HCT116 (cell line): Measurements from ENCODE around the gene OGDHL. TPM values are rescaled to one million over a fixed set of nuclear protein-coding genes. Genes with fewer than 3 reads are reported as not detected.
A peak's percentile ranks its signal among the peaks of the same experiment; 100 is the strongest.

Experiments
- ATAC-seq: fragments of 200-7000 bp; cut with Tn5 transposase; 2 replicates; pipeline ENCODE4 v1.9.1; 2020; ENCODE audit warnings: mild to moderate bottlenecking, moderate library complexity
- BruUV-seq: library from RNA; stranded (reverse); fragments of 400-500 nt; replicated peaks from 2 replicates; lab custom pipeline; 2021; lab: Mats Ljungman, UMichigan
- CTCF ChIA-PET: fragments of 300-600 bp; sonication (Branson Sonifier 250); formaldehyde crosslinking; loops from one replicate; lab custom pipeline; 2021; ENCODE audit warnings: antibody characterized with exemption; lab: Charles Lee
- POLR2A ChIA-PET: fragments of 300-600, 350-600 bp; sonication (Branson Sonifier 250); formaldehyde crosslinking; loops from one replicate; lab custom pipeline; 2021; ENCODE audit warnings: antibody characterized with exemption; lab: Charles Lee
- RAD21 ChIA-PET, 2 experiments: fragments of 300-600 bp; sonication (Branson Sonifier 250); formaldehyde crosslinking; loops; one replicate each; lab custom pipeline; 2023; ENCODE audit warnings: low total read pairs in 2 of 2; ENCODE audit not compliant: uncharacterized antibody in 2 of 2, unreplicated experiment in 2 of 2, low non-redundant PET in 1 of 2; lab: Charles Lee
- DNase-seq: peaks from one replicate; pipeline ENCODE4 v3.0.0-alpha.2; 2010; ENCODE audit warnings: low read depth, low spot score
- H2AFZ ChIP-seq: fragments of 200-600 bp; shearing (Covaris generic), sonication (generic); 2 replicates; pipeline ENCODE4 v1.6.1; 2017; ENCODE audit warnings: low read depth, mixed run types, mixed read lengths, antibody characterized with exemption, low read length; ENCODE audit not compliant: poor library complexity, severe bottlenecking
- H3K27ac ChIP-seq: 2 replicates; pipeline ENCODE4 v1.5.1; 2012; ENCODE audit warnings: low read depth, low read length
- H3K27me3 ChIP-seq: fragments of 200-600 bp; sonication (generic); 2 replicates; pipeline ENCODE4 v1.6.1; 2016; ENCODE audit warnings: mixed run types, low read length, mixed read lengths; ENCODE audit not compliant: insufficient read depth
- H3K36me3 ChIP-seq, 2 experiments: fragments of 200-500 bp in 1 of 2; fragments of 200-600 bp in 1 of 2; sonication (Bioruptor generic) in 1 of 2; sonication (generic) in 1 of 2; 2 replicates each; pipeline versions ENCODE4 v1.5.1 to v1.6.1; 2014 to 2016; ENCODE audit warnings: low read length in 2 of 2, inconsistent platforms in 1 of 2, mixed read lengths in 1 of 2, mixed run types in 1 of 2; ENCODE audit not compliant: insufficient read depth in 2 of 2, control insufficient read depth in 1 of 2
- H3K4me1 ChIP-seq, 2 experiments: fragments of 200-600 bp in 1 of 2; sonication (generic) in 1 of 2; 2 replicates each; pipeline versions ENCODE4 v1.5.1 to v1.6.1; 2012 to 2017; ENCODE audit warnings: low read length in 2 of 2, inconsistent platforms in 1 of 2, mild to moderate bottlenecking in 1 of 2, mixed read lengths in 1 of 2, mixed run types in 1 of 2, moderate library complexity in 1 of 2; ENCODE audit not compliant: insufficient read depth in 2 of 2, control insufficient read depth in 1 of 2
- H3K4me2 ChIP-seq: fragments of 200-600 bp; sonication (generic); 2 replicates; pipeline ENCODE4 v1.6.1; 2017; ENCODE audit warnings: mixed run types, low read length, mixed read lengths
- H3K4me3 ChIP-seq, 2 experiments: fragments of 200-600 bp in 1 of 2; sonication (generic) in 1 of 2; replicated peaks in 1 of 2; 2 replicates each; pipeline ENCODE4 v1.5.1; 2011 to 2016; ENCODE audit warnings: low read length in 2 of 2, control low read depth in 1 of 2, low read depth in 1 of 2, mild to moderate bottlenecking in 1 of 2, mixed read lengths in 1 of 2, mixed run types in 1 of 2
- H3K79me2 ChIP-seq: fragments of 200-600 bp; sonication (generic); 2 replicates; pipeline ENCODE4 v1.6.1; 2017; ENCODE audit warnings: mild to moderate bottlenecking, mixed run types, low read length, moderate library complexity, mixed read lengths; ENCODE audit not compliant: insufficient read depth
- H3K9ac ChIP-seq: fragments of 200-600 bp; sonication (generic); 2 replicates; pipeline ENCODE4 v1.6.1; 2016; ENCODE audit warnings: low read length, mixed read lengths
- H3K9me2 ChIP-seq: fragments of 200-600 bp; sonication (generic), shearing (Covaris generic); 2 replicates; pipeline ENCODE4 v1.6.1; 2017; ENCODE audit warnings: mixed run types, mild to moderate bottlenecking, moderate library complexity; ENCODE audit not compliant: insufficient read depth
- H3K9me3 ChIP-seq, 2 experiments: fragments of 200-500 bp in 1 of 2; fragments of 200-600 bp in 1 of 2; sonication (Bioruptor generic) in 1 of 2; sonication (generic) in 1 of 2; 2 replicates each; pipeline ENCODE4 v1.6.1; 2014 to 2017; ENCODE audit warnings: low read length in 2 of 2, mixed read lengths in 2 of 2, inconsistent platforms in 1 of 2, low read depth in 1 of 2, mild to moderate bottlenecking in 1 of 2, mixed run types in 1 of 2, moderate library complexity in 1 of 2; ENCODE audit not compliant: control insufficient read depth in 1 of 2, insufficient read depth in 1 of 2
- H4K20me1 ChIP-seq: fragments of 200-600 bp; sonication (generic), shearing (Covaris generic); 2 replicates; pipeline ENCODE4 v1.6.1; 2017; ENCODE audit warnings: mixed run types, mild to moderate bottlenecking, moderate library complexity; ENCODE audit not compliant: insufficient read depth
- EGR1 ChIP-seq: IDR thresholded peaks from 2 replicates; pipeline ENCODE4 v1.6.1; 2012; ENCODE audit warnings: low read depth
- EZH2phosphoT487 ChIP-seq: fragments of 200-600 bp; IDR thresholded peaks from 2 replicates; pipeline ENCODE4 v1.6.1; 2018; ENCODE audit warnings: antibody characterized with exemption, borderline replicate concordance
- JUND ChIP-seq: IDR thresholded peaks from 2 replicates; pipeline ENCODE4 v1.6.1; 2012
- RAD21 ChIP-seq: IDR thresholded peaks from 2 replicates; pipeline ENCODE4 v1.6.1; 2012; ENCODE audit warnings: low read depth, mild to moderate bottlenecking
- intact Hi-C: fragments of 100-400 bp; cut with micrococcal nuclease; formaldehyde crosslinking; loops from 2 replicates; pipeline ENCODE4 v1.10.0; 2022
- total RNA-seq: library from RNA; stranded (reverse); gene quantifications from one replicate; pipeline ENCODE4 v1.2.1, GENCODE V29; 2021; ENCODE audit not compliant: unreplicated experiment
- TF ChIP-seq, protein P1 (sequence below): IDR thresholded peaks from 2 replicates; pipeline ENCODE4 v1.6.1; 2012; ENCODE audit warnings: low read depth
- TF ChIP-seq, protein P2 (sequence below): IDR thresholded peaks from 2 replicates; pipeline ENCODE4 v1.6.1; 2012
- TF ChIP-seq, protein P3 (sequence below), 3 experiments: fragments of 200-600 bp in 1 of 3; sonication (generic) in 1 of 3; IDR thresholded peaks in 2 of 3; conservative IDR thresholded peaks in 1 of 3; 2 replicates each; pipeline ENCODE4 v1.5.1; 2012 to 2017; ENCODE audit warnings: low read depth in 2 of 3, low read length in 2 of 3, antibody characterized with exemption in 1 of 3, borderline replicate concordance in 1 of 3, control low read depth in 1 of 3, mild to moderate bottlenecking in 1 of 3, mixed read lengths in 1 of 3, mixed run types in 1 of 3, moderate library complexity in 1 of 3; ENCODE audit not compliant: insufficient read depth in 1 of 3

Gene OGDHL
- total RNA-seq, 1 experiment from 2014 or later = 16.3 TPM

DNA sequence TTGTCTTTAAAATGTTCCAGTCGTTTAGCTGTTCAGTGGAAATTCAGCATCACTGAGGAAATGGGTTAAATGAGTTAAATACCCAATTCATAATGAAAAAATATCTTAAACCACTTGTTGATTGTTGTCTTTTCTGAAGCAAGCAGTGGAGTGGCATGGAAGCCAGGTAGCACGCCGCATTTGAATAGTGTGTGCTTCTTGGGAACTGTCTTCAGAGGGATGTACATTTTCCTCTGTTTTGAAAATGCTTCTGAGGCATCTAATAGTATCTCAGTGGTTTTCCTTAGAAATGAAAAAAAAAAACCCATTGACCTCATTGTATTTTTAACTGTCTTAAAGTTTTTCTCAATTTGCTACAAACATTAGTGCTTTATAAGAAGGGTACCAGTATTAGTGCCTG, 54.5 kb downstream of the OGDHL start:
- Histone ChIP-seq H4K20me1 (no peaks in the 10 kb centered on the region), H3K4me3 (no peak overlapping the region), H3K4me1 (no peaks in the 10 kb centered on the region), H3K79me2 (no peaks in the 10 kb centered on the region), H2AFZ (no peak overlapping the region), H3K9ac (no peak overlapping the region), H3K9me3 (no peaks in the 10 kb centered on the region), H3K27me3 (peaks cover 16% of the 10 kb centered on the region; the same call in 1 of the 2 replicates), H3K27ac (no peak overlapping the region), H3K4me2 (no peak overlapping the region), H3K36me3 (no peaks in the 10 kb centered on the region), H3K9me2 (no peaks in the 10 kb centered on the region)
- TF ChIP-seq RAD21 (no peak), JUND (no peak)
- TF ChIP-seq, protein P1, sequence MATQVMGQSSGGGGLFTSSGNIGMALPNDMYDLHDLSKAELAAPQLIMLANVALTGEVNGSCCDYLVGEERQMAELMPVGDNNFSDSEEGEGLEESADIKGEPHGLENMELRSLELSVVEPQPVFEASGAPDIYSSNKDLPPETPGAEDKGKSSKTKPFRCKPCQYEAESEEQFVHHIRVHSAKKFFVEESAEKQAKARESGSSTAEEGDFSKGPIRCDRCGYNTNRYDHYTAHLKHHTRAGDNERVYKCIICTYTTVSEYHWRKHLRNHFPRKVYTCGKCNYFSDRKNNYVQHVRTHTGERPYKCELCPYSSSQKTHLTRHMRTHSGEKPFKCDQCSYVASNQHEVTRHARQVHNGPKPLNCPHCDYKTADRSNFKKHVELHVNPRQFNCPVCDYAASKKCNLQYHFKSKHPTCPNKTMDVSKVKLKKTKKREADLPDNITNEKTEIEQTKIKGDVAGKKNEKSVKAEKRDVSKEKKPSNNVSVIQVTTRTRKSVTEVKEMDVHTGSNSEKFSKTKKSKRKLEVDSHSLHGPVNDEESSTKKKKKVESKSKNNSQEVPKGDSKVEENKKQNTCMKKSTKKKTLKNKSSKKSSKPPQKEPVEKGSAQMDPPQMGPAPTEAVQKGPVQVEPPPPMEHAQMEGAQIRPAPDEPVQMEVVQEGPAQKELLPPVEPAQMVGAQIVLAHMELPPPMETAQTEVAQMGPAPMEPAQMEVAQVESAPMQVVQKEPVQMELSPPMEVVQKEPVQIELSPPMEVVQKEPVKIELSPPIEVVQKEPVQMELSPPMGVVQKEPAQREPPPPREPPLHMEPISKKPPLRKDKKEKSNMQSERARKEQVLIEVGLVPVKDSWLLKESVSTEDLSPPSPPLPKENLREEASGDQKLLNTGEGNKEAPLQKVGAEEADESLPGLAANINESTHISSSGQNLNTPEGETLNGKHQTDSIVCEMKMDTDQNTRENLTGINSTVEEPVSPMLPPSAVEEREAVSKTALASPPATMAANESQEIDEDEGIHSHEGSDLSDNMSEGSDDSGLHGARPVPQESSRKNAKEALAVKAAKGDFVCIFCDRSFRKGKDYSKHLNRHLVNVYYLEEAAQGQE = no peak
- ATAC-seq (no peak), DNase-seq (no peak)
- intact Hi-C loops = no loop called here
- POLR2A ChIA-PET = no interaction called here
- BruUV-seq = no TSS peak
- CTCF ChIA-PET = no interaction called here
- RAD21 ChIA-PET = no interaction called here

DNA sequence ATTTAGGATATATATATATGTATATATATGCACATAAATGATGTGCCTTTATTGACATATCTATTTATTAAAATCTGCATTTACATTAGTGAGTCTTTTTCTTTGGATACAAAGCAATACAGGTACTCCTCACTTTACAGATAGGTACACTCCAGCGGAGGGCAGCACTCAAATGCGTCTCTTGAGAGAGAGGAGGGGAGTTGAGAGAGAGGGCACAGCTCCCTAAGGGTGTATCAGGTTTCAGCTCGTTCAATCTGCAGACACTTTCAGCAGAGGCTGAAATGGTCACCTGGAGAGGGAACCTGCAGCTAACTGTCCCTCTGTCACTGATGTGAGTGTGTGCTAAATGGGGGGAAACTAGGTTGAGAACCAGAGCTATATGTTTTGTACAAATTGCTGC, 61.1 kb downstream of the OGDHL start:
- Histone ChIP-seq H3K27me3 (peaks cover 9% of the 10 kb centered on the region; the same call in 1 of the 2 replicates), H3K4me3 (no peak overlapping the region), H3K4me2 (no peak overlapping the region), H3K36me3 (no peaks in the 10 kb centered on the region), H2AFZ (no peak overlapping the region), H3K9ac (no peak overlapping the region)
- intact Hi-C loops = no loop called here
- no TSS peak for BruUV-seq
- POLR2A ChIA-PET = no interaction called here
- TF ChIP-seq, protein P2, sequence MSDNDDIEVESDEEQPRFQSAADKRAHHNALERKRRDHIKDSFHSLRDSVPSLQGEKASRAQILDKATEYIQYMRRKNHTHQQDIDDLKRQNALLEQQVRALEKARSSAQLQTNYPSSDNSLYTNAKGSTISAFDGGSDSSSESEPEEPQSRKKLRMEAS = no peak
- peak; percentile 47; the same call in 1 of the 2 replicates for TF ChIP-seq RAD21
- no peak for TF ChIP-seq EZH2phosphoT487
- no peak for TF ChIP-seq EGR1
- TF ChIP-seq, protein P3, sequence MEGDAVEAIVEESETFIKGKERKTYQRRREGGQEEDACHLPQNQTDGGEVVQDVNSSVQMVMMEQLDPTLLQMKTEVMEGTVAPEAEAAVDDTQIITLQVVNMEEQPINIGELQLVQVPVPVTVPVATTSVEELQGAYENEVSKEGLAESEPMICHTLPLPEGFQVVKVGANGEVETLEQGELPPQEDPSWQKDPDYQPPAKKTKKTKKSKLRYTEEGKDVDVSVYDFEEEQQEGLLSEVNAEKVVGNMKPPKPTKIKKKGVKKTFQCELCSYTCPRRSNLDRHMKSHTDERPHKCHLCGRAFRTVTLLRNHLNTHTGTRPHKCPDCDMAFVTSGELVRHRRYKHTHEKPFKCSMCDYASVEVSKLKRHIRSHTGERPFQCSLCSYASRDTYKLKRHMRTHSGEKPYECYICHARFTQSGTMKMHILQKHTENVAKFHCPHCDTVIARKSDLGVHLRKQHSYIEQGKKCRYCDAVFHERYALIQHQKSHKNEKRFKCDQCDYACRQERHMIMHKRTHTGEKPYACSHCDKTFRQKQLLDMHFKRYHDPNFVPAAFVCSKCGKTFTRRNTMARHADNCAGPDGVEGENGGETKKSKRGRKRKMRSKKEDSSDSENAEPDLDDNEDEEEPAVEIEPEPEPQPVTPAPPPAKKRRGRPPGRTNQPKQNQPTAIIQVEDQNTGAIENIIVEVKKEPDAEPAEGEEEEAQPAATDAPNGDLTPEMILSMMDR (IDR thresholded peaks at IDR 0.05 in 2 of 3, conservative IDR thresholded peaks at IDR 0.05 in 1 of 3; ENCODE audit: borderline replicate concordance in 1 of 3, insufficient read depth in 1 of 3, low read depth in 2 of 3, low read length in 2 of 3) = peak in 2 of 3 experiments; percentile 9 to 33; a peak in 3 of 6 replicates
- TF ChIP-seq, all 23 proteins: peak for 2
- no peaks in the 10 kb centered on the region for H4K20me1 ChIP-seq
- peak; percentile 80 for ATAC-seq
- H3K9me2 ChIP-seq = no peaks in the 10 kb centered on the region
- no peaks in the 10 kb centered on the region for H3K79me2 ChIP-seq
- H3K4me1 ChIP-seq = no peaks in the 10 kb centered on the region
- peak; percentile 7 for DNase-seq
- no peak overlapping the region for H3K27ac ChIP-seq
- no peaks in the 10 kb centered on the region for H3K9me3 ChIP-seq
- CTCF ChIA-PET = no interaction called here
- RAD21 ChIA-PET = no interaction called here
